HEK293 (cell line): Measurements from ENCODE around the gene ZBED4.
A peak's percentile ranks its signal among the peaks of the same experiment; 100 is the strongest.

Experiments used
- CTCF ChIA-PET: fragments of 350-600 bp; formaldehyde crosslinking; extraction: SDS; loops from one replicate; lab custom pipeline; 2021; ENCODE audit warnings: antibody characterized with exemption; lab: Yijun Ruan, JAX
- POLR2A ChIA-PET: fragments of 300-600 bp; formaldehyde crosslinking; extraction: SDS; loops from one replicate; lab custom pipeline; 2020; ENCODE audit warnings: antibody characterized with exemption, inconsistent platforms; lab: Yijun Ruan, JAX
- H3K27ac ChIP-seq: fragments of 200-500 bp; sonication (Bioruptor generic); 2 replicates; pipeline ENCODE4 v1.5.1; 2014; ENCODE audit warnings: low read depth, low read length, control low read depth, inconsistent platforms; ENCODE audit errors: extremely low read depth
- H3K36me3 ChIP-seq, 2 experiments: fragments of 200-500 bp in 1 of 2; sonication (Bioruptor generic) in 1 of 2; 1 replicate in 1 of 2; 2 replicates in 1 of 2; pipeline ENCODE4 v1.5.1; 2014 to 2017; ENCODE audit warnings: inconsistent platforms in 2 of 2, low read length in 2 of 2; ENCODE audit not compliant: control insufficient read depth in 2 of 2, insufficient read depth in 1 of 2
- H3K4me1 ChIP-seq: fragments of 200-500 bp; sonication (Bioruptor generic); 2 replicates; pipeline ENCODE4 v1.5.1; 2014; ENCODE audit warnings: mild to moderate bottlenecking, low read length, inconsistent platforms; ENCODE audit not compliant: control insufficient read depth, insufficient read depth
- H3K4me3 ChIP-seq: 2 replicates; pipeline ENCODE4 v1.5.1; 2011; ENCODE audit warnings: low read depth, mild to moderate bottlenecking, control low read depth, low read length, moderate library complexity
- H3K9me3 ChIP-seq: fragments of 200-500 bp; sonication (Bioruptor generic); 2 replicates; pipeline ENCODE4 v1.5.1; 2014; ENCODE audit warnings: low read depth, low read length, inconsistent platforms; ENCODE audit not compliant: control insufficient read depth, insufficient read depth
- BCL6B ChIP-seq: fragments of 450-650 bp; formaldehyde crosslinking; IDR thresholded peaks from 2 replicates; pipeline ENCODE4 v1.5.1; 2017; ENCODE audit warnings: missing biosample characterization, missing genetic modification characterization
- EGR2 ChIP-seq: fragments of 450-650 bp; formaldehyde crosslinking; IDR thresholded peaks from 2 replicates; pipeline ENCODE4 v1.5.1; 2016; ENCODE audit warnings: low read depth, missing biosample characterization, missing genetic modification characterization
- GLI2 ChIP-seq: fragments of 450-650 bp; formaldehyde crosslinking; IDR thresholded peaks from 2 replicates; pipeline ENCODE4; 2017; ENCODE audit warnings: missing biosample characterization, missing genetic modification characterization, low read depth, borderline replicate concordance
- KLF10 ChIP-seq: fragments of 450-650 bp; IDR thresholded peaks from 2 replicates; pipeline ENCODE4 v1.5.1; 2018; ENCODE audit warnings: missing biosample characterization, mild to moderate bottlenecking, missing genetic modification characterization
- KLF7 ChIP-seq: fragments of 450-650 bp; formaldehyde crosslinking; IDR thresholded peaks from 2 replicates; pipeline ENCODE4 v1.5.1; 2016; ENCODE audit warnings: missing biosample characterization, missing genetic modification characterization, borderline replicate concordance
- MYNN ChIP-seq: fragments of 450-650 bp; formaldehyde crosslinking; IDR thresholded peaks from 2 replicates; pipeline ENCODE4 v1.5.1; 2016; ENCODE audit warnings: missing biosample characterization, missing genetic modification characterization, borderline replicate concordance
- PBX3 ChIP-seq: sonication (generic); formaldehyde crosslinking; IDR thresholded peaks from 2 replicates; pipeline ENCODE4 v1.8.1; 2022; ENCODE audit warnings: mild to moderate bottlenecking, moderate library complexity, missing genetic modification reagents
- YY2 ChIP-seq: fragments of 450-650 bp; formaldehyde crosslinking; IDR thresholded peaks from 2 replicates; pipeline ENCODE4 v1.5.1; 2016; ENCODE audit warnings: missing biosample characterization, missing genetic modification characterization
- ZBTB17 ChIP-seq: fragments of 450-650 bp; formaldehyde crosslinking; IDR thresholded peaks from 2 replicates; pipeline ENCODE4 v1.5.1; 2016; ENCODE audit warnings: missing biosample characterization, missing genetic modification characterization
- ZBTB21 ChIP-seq: fragments of 450-650 bp; formaldehyde crosslinking; IDR thresholded peaks from 2 replicates; pipeline ENCODE4 v1.5.1; 2017; ENCODE audit warnings: missing biosample characterization, missing genetic modification characterization
- ZFHX2 ChIP-seq: fragments of 450-650 bp; formaldehyde crosslinking; conservative IDR thresholded peaks from 2 replicates; pipeline ENCODE4 v1.5.1; 2016; ENCODE audit warnings: missing biosample characterization, missing genetic modification characterization
- ZNF148 ChIP-seq: fragments of 450-650 bp; formaldehyde crosslinking; IDR thresholded peaks from 2 replicates; pipeline ENCODE4 v1.5.0; 2017; ENCODE audit warnings: missing biosample characterization, missing genetic modification characterization, borderline replicate concordance
- ZNF175 ChIP-seq: fragments of 450-650 bp; formaldehyde crosslinking; IDR thresholded peaks from 2 replicates; pipeline ENCODE4 v1.5.1; 2016; ENCODE audit warnings: missing biosample characterization, missing genetic modification characterization
- ZNF214 ChIP-seq: fragments of 450-650 bp; formaldehyde crosslinking; IDR thresholded peaks from 2 replicates; pipeline ENCODE4 v1.5.1; 2017; ENCODE audit warnings: missing biosample characterization, mild to moderate bottlenecking, missing genetic modification characterization, borderline replicate concordance
- ZNF24 ChIP-seq: fragments of 450-650 bp; formaldehyde crosslinking; IDR thresholded peaks from 2 replicates; pipeline ENCODE4 v1.5.1; 2016; ENCODE audit warnings: missing biosample characterization, missing genetic modification characterization
- ZNF280D ChIP-seq: fragments of 450-650 bp; formaldehyde crosslinking; IDR thresholded peaks from 2 replicates; pipeline ENCODE4 v1.5.1; 2016; ENCODE audit warnings: missing biosample characterization, missing genetic modification characterization
- ZNF391 ChIP-seq: fragments of 450-650 bp; formaldehyde crosslinking; IDR thresholded peaks from 2 replicates; pipeline ENCODE4 v1.5.1; 2016; ENCODE audit warnings: low read depth, missing biosample characterization, missing genetic modification characterization, borderline replicate concordance
- ZNF529 ChIP-seq: fragments of 450-650 bp; formaldehyde crosslinking; IDR thresholded peaks from 2 replicates; pipeline ENCODE4 v1.5.1; 2017; ENCODE audit warnings: missing genetic modification characterization, missing biosample characterization; ENCODE audit not compliant: insufficient replicate concordance
- ZNF555 ChIP-seq: fragments of 450-650 bp; formaldehyde crosslinking; conservative IDR thresholded peaks from 2 replicates; pipeline ENCODE4 v1.5.1; 2017; ENCODE audit warnings: missing biosample characterization, mild to moderate bottlenecking, missing genetic modification characterization, inconsistent platforms
- ZNF561 ChIP-seq: fragments of 450-650 bp; IDR thresholded peaks from 2 replicates; pipeline ENCODE4 v1.5.1; 2018; ENCODE audit warnings: missing biosample characterization, missing genetic modification characterization, borderline replicate concordance
- ZNF610 ChIP-seq: fragments of 450-650 bp; formaldehyde crosslinking; IDR thresholded peaks from 2 replicates; pipeline ENCODE4 v1.5.1; 2016; ENCODE audit warnings: missing biosample characterization, missing genetic modification characterization, borderline replicate concordance
- ZNF645 ChIP-seq: fragments of 450-650 bp; formaldehyde crosslinking; IDR thresholded peaks from 2 replicates; pipeline ENCODE4; 2016; ENCODE audit warnings: missing biosample characterization, missing genetic modification characterization
- ZNF701 ChIP-seq: fragments of 450-650 bp; formaldehyde crosslinking; IDR thresholded peaks from 2 replicates; pipeline ENCODE4 v1.5.1; 2016; ENCODE audit warnings: missing biosample characterization, missing genetic modification characterization
- ZNF747 ChIP-seq: fragments of 450-650 bp; formaldehyde crosslinking; IDR thresholded peaks from 2 replicates; pipeline ENCODE4 v1.5.1; 2016; ENCODE audit warnings: missing biosample characterization, missing genetic modification characterization
- ZNF76 ChIP-seq: fragments of 450-650 bp; formaldehyde crosslinking; IDR thresholded peaks from 2 replicates; pipeline ENCODE4; 2016; ENCODE audit warnings: low read depth, missing biosample characterization, missing genetic modification characterization, borderline replicate concordance
- ZNF776 ChIP-seq: fragments of 450-650 bp; formaldehyde crosslinking; IDR thresholded peaks from 2 replicates; pipeline ENCODE4 v1.5.0; 2017; ENCODE audit warnings: missing biosample characterization, missing genetic modification characterization, borderline replicate concordance
- ZNF785 ChIP-seq: fragments of 450-650 bp; formaldehyde crosslinking; IDR thresholded peaks from 2 replicates; pipeline ENCODE4 v1.5.1; 2016; ENCODE audit warnings: missing biosample characterization, missing genetic modification characterization
- ZNF837 ChIP-seq: fragments of 450-650 bp; formaldehyde crosslinking; IDR thresholded peaks from 2 replicates; pipeline ENCODE4 v1.5.1; 2016; ENCODE audit warnings: missing biosample characterization, missing genetic modification characterization

Gene ZBED4

GRCh38 chr22:49838771-49839717 is 14.6 kb upstream of the ZBED4 start (continued):
- TF ChIP-seq PBX3 (CRISPR knock-in tag) = no peak
- TF ChIP-seq ZNF747 (tag by site-specific recombination) = no peak
- TF ChIP-seq ZNF785 = no peak
- TF ChIP-seq BCL6B (tag by site-specific recombination) = no peak
- no peak for TF ChIP-seq ZNF837 (tag by site-specific recombination)
- no peak for TF ChIP-seq MYNN (tag by site-specific recombination)
- TF ChIP-seq ZNF610 (tag by site-specific recombination) = no peak
- TF ChIP-seq ZNF645 = no peak
- TF ChIP-seq ZNF391 = no peak
- no peak for TF ChIP-seq KLF10 (tag by site-specific recombination)
- TF ChIP-seq EGR2 (tag by site-specific recombination) = peak; percentile 84
- no peak for TF ChIP-seq ZNF214 (tag by site-specific recombination)
- peak; percentile 80 for TF ChIP-seq ZFHX2 (tag by site-specific recombination)

GRCh38 chr22:49845241-49845640 is 8.4 kb upstream of the ZBED4 start:
- TF ChIP-seq ZNF555 = no peak
- no peak for TF ChIP-seq ZNF24 (tag by site-specific recombination)
- no peak for TF ChIP-seq ZNF776 (tag by site-specific recombination)
- TF ChIP-seq ZNF837 (tag by site-specific recombination) = no peak
- TF ChIP-seq ZNF175 (tag by site-specific recombination) = no peak
- TF ChIP-seq GLI2 (tag by site-specific recombination) = no peak
- no peak for TF ChIP-seq ZBTB17
- TF ChIP-seq ZNF701 (tag by site-specific recombination) = no peak
- no peak for TF ChIP-seq ZNF280D (tag by site-specific recombination)
- no peak for TF ChIP-seq ZBTB21 (tag by site-specific recombination)
- TF ChIP-seq ZNF76 = no peak
- no peak for TF ChIP-seq ZNF529
- TF ChIP-seq ZNF148 (tag by site-specific recombination) = no peak
- TF ChIP-seq ZNF561 (tag by site-specific recombination) = no peak
- no peak for TF ChIP-seq KLF7 (tag by site-specific recombination)
- no peak for TF ChIP-seq YY2 (tag by site-specific recombination)
- POLR2A ChIA-PET = no interaction called here
- Histone ChIP-seq H3K36me3 (no peaks in the 10 kb centered on the region), H3K4me1 (no peaks in the 10 kb centered on the region), H3K27ac (no peak overlapping the region), H3K4me3 (no peak overlapping the region), H3K9me3 (no peaks in the 10 kb centered on the region)
- CTCF ChIA-PET = no interaction called here
